ENCODE measurements around the gene CDC7. TPM values are rescaled to one million over a fixed set of nuclear protein-coding genes. Genes with fewer than 3 reads are reported as not detected.

The CDC7 gene
- total and polyA plus RNA-seq, 2 donors (not counting 1 experiment from before 2014, with no cell fraction given), result 3.1 to 5.1 TPM

GRCh38 chr1:91572044-91572443, 71.4 kb downstream of the CDC7 start:
- H3K4me2 ChIP-seq (ENCODE audit: extremely low read depth, insufficient read depth, low read length), result no peak overlapping the region
- TF ChIP-seq CTCF (conservative IDR thresholded peaks at IDR 0.05 in 1 of 2, IDR thresholded peaks at IDR 0.05 in 1 of 2; ENCODE audit: low read depth in 1 of 2, low read length in 2 of 2) (no peak), EZH2 (IDR thresholded peaks at IDR 0.05; ENCODE audit: low read length, missing control alignments) (no peak)
- H3K9me3 ChIP-seq (ENCODE audit: control insufficient read depth, insufficient read depth, low read depth, low read length), result no peaks in the 10 kb centered on the region
- no peak for DNase-seq (ENCODE audit: low read depth in 2 of 2)
- H3K9ac ChIP-seq (ENCODE audit: insufficient read depth, low read length), result no peak overlapping the region
- no peaks in the 10 kb centered on the region for H3K79me2 ChIP-seq (ENCODE audit: control insufficient read depth, insufficient read depth, low read length)
- H3K4me1 ChIP-seq (ENCODE audit: control insufficient read depth, extremely low read depth, insufficient read depth, low read length), result peaks cover 18% of the 10 kb centered on the region
- no peak overlapping the region for H3K27ac ChIP-seq (ENCODE audit: insufficient read depth, low read length)
- no peak overlapping the region for H3K4me3 ChIP-seq (replicated peaks in 1 of 4; ENCODE audit: control extremely low read depth in 1 of 4, insufficient read depth in 1 of 4, low read depth in 3 of 4, low read length in 4 of 4)
- no peaks in the 10 kb centered on the region for H4K20me1 ChIP-seq (ENCODE audit: control insufficient read depth, extremely low read depth, insufficient read depth, low read length)
- no peaks in the 10 kb centered on the region for H3K27me3 ChIP-seq (ENCODE audit: control insufficient read depth, insufficient read depth, low read length)
- no peak overlapping the region for H2AFZ ChIP-seq (ENCODE audit: low read length)
- H3K36me3 ChIP-seq (ENCODE audit: control insufficient read depth, insufficient read depth, low read length), result no peaks in the 10 kb centered on the region

Other genes with a start within 250 kb of the CDC7 start
- gene HFM1, start 96.0 kb upstream of the CDC7 start, total RNA-seq, result 0.83 and 1.8 TPM in 2 replicates
- gene HFM1, start 96.0 kb upstream of the CDC7 start, polyA plus RNA-seq, result 0.23 and 0.41 TPM in 2 replicates